Lung (tissue), 12 donors: ENCODE results near the gene PIAS4. TPM values are rescaled to one million over a fixed set of nuclear protein-coding genes. Genes with fewer than 3 reads are reported as not detected.
"Not testable (repeated sequence)": the region's sequence is repeated elsewhere in the genome, so short reads cannot be mapped to it uniquely, and the experiment has no call there.

ENCODE experiments used
- ATAC-seq: fragments of 200-7000 bp; cut with Tn5 transposase; one replicate; pipeline ENCODE4 v1.9.1; 2020; ENCODE audit warnings: moderate number of reproducible peaks; ENCODE audit not compliant: insufficient read depth, low FRiP score
- DNase-seq, 3 donors: peaks; one replicate each; pipeline ENCODE4 v3.0.0-alpha.2; 2013 to 2017
- H3K27ac ChIP-seq, 2 donors: one replicate each; pipeline ENCODE4 v1.5.1; 2013; ENCODE audit warnings: mild to moderate bottlenecking in 2 of 2, moderate library complexity in 2 of 2, control low read depth in 1 of 2, inconsistent platforms in 1 of 2, low read depth in 1 of 2, low read length in 1 of 2
- H3K27me3 ChIP-seq, 3 donors: one replicate each; pipeline ENCODE4 v1.5.1; 2013; ENCODE audit warnings: low read length in 2 of 3; ENCODE audit not compliant: control insufficient read depth in 3 of 3, insufficient read depth in 3 of 3
- H3K36me3 ChIP-seq, 4 donors: one replicate each; pipeline ENCODE4 v1.5.1; 2013; ENCODE audit warnings: low read length in 4 of 4, mild to moderate bottlenecking in 1 of 4, moderate library complexity in 1 of 4; ENCODE audit not compliant: control insufficient read depth in 4 of 4, insufficient read depth in 4 of 4
- H3K4me1 ChIP-seq, 5 donors: one replicate each; pipeline ENCODE4 v1.5.1; 2013; ENCODE audit warnings: low read length in 5 of 5, mild to moderate bottlenecking in 2 of 5, moderate library complexity in 1 of 5; ENCODE audit not compliant: control insufficient read depth in 5 of 5, insufficient read depth in 5 of 5
- H3K4me3 ChIP-seq: one replicate; pipeline ENCODE4 v1.5.1; 2013; ENCODE audit warnings: mild to moderate bottlenecking, control low read depth, moderate library complexity
- H3K9ac ChIP-seq, 2 donors: one replicate each; pipeline ENCODE4 v1.5.1; 2013; ENCODE audit warnings: low read length in 2 of 2, control low read depth in 1 of 2; ENCODE audit not compliant: insufficient read depth in 1 of 2
- H3K9me3 ChIP-seq, 4 donors: one replicate each; pipeline ENCODE4 v1.5.1; 2013; ENCODE audit warnings: low read length in 3 of 4, mild to moderate bottlenecking in 1 of 4, moderate library complexity in 1 of 4; ENCODE audit not compliant: control insufficient read depth in 4 of 4, insufficient read depth in 3 of 4
- WGBS, 2 donors: extraction: QIAGEN DNeasy Blood & Tissue Kit; methylation state at CpG; one replicate each; pipeline ENCODE4 v1.1.7; 2013; 5-methylcytosine and 5-hydroxymethylcytosine counted together
- polyA plus RNA-seq, 2 donors: library from polyadenylated mRNA; stranded (reverse); fragments of 200-250 nt; gene quantifications; one replicate each; pipeline ENCODE4 v1.2.1, GENCODE V29; 2013
- total RNA-seq, 2 donors: library from RNA; depleted of rRNA in 1 of 2; stranded (reverse); fragments of >200 nt in 1 of 2; gene quantifications; one replicate each; pipeline ENCODE4 v1.2.1, GENCODE V29; 2014 to 2021
- TF ChIP-seq, protein P1 (sequence below): IDR thresholded peaks from 2 replicates; pipeline ENCODE4 v1.5.1; 2012; ENCODE audit warnings: mild to moderate bottlenecking; ENCODE audit errors: control extremely low read depth, extremely low read depth
- donor health status: control.
- donor health status: control.
- donor health status: Bipolar disorder and iron deficiency.
- donor health status: healthy.
- donor health status: DM: yes; HTN: yes; CAD: no.

The PIAS4 gene
- total and polyA plus RNA-seq, 4 donors: 9.9 to 46.2 (median 21.6) TPM

DNA sequence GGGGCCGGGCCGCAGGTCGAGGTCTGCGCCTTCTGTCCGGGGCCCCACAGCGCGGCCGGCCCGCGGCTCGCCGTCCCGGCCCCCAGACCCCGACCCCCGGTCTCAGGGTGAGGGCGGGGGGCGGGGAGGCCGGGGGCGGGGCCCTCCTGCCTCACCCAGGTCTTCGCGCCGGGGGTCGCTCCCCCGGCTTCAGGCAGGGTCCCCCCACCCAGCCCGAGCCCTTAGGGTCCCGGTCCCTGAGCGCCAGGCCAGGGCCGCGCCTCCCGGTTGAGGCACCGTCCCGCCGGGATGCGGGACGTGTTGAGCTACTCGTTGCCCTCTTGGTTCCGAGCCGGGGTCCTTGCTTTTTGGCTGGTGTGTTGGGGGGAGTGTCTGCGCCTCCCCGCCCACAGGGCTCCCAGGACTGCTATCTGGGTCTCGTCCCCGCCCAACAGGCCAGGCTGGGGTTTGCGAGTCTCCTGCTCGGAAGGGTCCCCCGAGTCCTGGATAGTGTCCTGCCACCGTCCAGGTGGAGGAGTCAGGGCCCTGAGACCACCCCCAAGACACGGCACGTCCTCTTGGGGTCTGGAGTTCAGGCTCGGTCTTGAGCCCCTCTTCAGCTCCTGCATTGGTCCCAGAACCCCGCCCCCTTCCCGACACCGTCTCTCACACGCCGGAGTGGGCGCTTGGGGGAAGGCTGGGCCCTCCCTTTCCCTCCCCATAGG, 452 bp downstream of the PIAS4 start:
- Histone ChIP-seq H3K4me3 (peak overlapping the region; percentile 83), H3K27ac (peak overlapping the region; percentile 24 to 86), H3K9me3 (no peaks in the 10 kb centered on the region), H3K36me3 (peaks cover 0 to 8% (median 2%) of the 10 kb centered on the region in 4 donors), H3K27me3 (no peaks in the 10 kb centered on the region), H3K4me1 (peaks cover 9 to 32% (median 14%) of the 10 kb centered on the region in 5 donors), H3K9ac (peak overlapping the region; percentile 68 to 76)
- 0 to 1% methylated on average over 24 to 55 of the region's 55 CpGs for WGBS, 2 donors
- ATAC-seq (no peak), DNase-seq (peak; percentile 29 to 45 (median 40))
- TF ChIP-seq, protein P1, sequence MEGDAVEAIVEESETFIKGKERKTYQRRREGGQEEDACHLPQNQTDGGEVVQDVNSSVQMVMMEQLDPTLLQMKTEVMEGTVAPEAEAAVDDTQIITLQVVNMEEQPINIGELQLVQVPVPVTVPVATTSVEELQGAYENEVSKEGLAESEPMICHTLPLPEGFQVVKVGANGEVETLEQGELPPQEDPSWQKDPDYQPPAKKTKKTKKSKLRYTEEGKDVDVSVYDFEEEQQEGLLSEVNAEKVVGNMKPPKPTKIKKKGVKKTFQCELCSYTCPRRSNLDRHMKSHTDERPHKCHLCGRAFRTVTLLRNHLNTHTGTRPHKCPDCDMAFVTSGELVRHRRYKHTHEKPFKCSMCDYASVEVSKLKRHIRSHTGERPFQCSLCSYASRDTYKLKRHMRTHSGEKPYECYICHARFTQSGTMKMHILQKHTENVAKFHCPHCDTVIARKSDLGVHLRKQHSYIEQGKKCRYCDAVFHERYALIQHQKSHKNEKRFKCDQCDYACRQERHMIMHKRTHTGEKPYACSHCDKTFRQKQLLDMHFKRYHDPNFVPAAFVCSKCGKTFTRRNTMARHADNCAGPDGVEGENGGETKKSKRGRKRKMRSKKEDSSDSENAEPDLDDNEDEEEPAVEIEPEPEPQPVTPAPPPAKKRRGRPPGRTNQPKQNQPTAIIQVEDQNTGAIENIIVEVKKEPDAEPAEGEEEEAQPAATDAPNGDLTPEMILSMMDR: no peak

- peaks cover 9 to 35% (median 19%) of the 10 kb centered on the region in 5 donors for H3K4me1 ChIP-seq
- no peak overlapping the region for H3K27ac ChIP-seq
- DNase-seq: peak in 2 of 3 donors; percentile 16 to 25
Measured at GRCh38 chr19:4009990-4010807, 2.7 kb downstream of the PIAS4 start.

GRCh38 chr19:4010808-4011110, 3.2 kb downstream of the PIAS4 start:
- Histone ChIP-seq H3K4me1 (peaks cover 9 to 40% (median 19%) of the 10 kb centered on the region in 5 donors), H3K9me3 (no peaks in the 10 kb centered on the region), H3K27ac (no peak overlapping the region), H3K4me3 (no peak overlapping the region), H3K9ac (no peak overlapping the region), H3K27me3 (no peaks in the 10 kb centered on the region), H3K36me3 (peaks cover 0 to 29% (median 8%) of the 10 kb centered on the region in 4 donors)
- ATAC-seq: no peak
- WGBS, 2 donors: 80 to 89% methylated on average over 14 of the region's 14 CpGs
- peak in 1 of 3 donors; percentile 12 for DNase-seq
- TF ChIP-seq, protein P1: no peak

More at GRCh38 chr19:4009990-4010807, 2.7 kb downstream of the PIAS4 start:
- peaks cover 0 to 27% (median 8%) of the 10 kb centered on the region in 4 donors for H3K36me3 ChIP-seq
- ATAC-seq: no peak
- 68 to 78% methylated on average over 24 of the region's 24 CpGs for WGBS, 2 donors
- no peaks in the 10 kb centered on the region for H3K9me3 ChIP-seq
- no peaks in the 10 kb centered on the region for H3K27me3 ChIP-seq
- H3K9ac ChIP-seq: no peak overlapping the region
- TF ChIP-seq, protein P1: no peak
- H3K4me3 ChIP-seq: no peak overlapping the region

DNA sequence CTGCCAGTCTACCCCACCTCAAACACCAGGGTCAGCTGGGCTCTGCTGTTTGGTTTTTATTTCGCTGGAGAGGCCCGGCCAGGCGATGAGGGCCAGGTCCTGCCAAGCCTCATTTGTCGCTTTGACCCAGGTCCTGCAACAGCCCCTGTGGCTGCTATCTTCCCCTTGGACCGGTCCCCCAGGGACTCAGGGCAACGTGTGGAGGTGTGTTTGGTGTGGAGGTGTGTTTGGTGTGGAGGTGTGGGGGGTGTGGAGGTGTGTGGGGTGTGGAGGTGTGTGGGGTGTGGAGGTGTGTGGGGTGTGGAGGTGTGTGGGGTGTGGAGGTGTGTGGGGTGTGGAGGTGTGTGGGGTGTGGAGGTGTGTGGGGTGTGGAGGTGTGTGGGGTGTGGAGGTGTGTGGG, 3.9 kb downstream of the PIAS4 start:
- H3K36me3 ChIP-seq: peaks cover 0 to 36% (median 11%) of the 10 kb centered on the region in 4 donors
- 83 to 93% methylated on average over 6 of the region's 6 CpGs for WGBS, 2 donors
- H3K4me3 ChIP-seq, H3K27ac ChIP-seq, H3K27me3 ChIP-seq, DNase-seq, ATAC-seq, H3K9me3 ChIP-seq, H3K9ac ChIP-seq: not testable (repeated sequence)
- H3K4me1 ChIP-seq: peaks cover 9 to 41% (median 19%) of the 10 kb centered on the region in 5 donors
